WTC11 (cell line): ENCODE data around the gene RXRA. TPM values are rescaled to one million over a fixed set of nuclear protein-coding genes. Genes with fewer than 3 reads are reported as not detected.

Experiments
- ATAC-seq: fragments of 200-7000 bp; cut with Tn5 transposase; 2 replicates; pipeline ENCODE4 v1.10.0; 2021; ENCODE audit warnings: mild to moderate bottlenecking, moderate library complexity
- CTCF ChIA-PET: fragments of 300-600 bp; sonication (Branson Sonifier 250); formaldehyde crosslinking; loops from one replicate; lab custom pipeline; 2021; ENCODE audit warnings: antibody characterized with exemption; lab: Charles Lee
- POLR2A ChIA-PET: fragments of 350-600 bp; sonication (Branson Sonifier 250); formaldehyde crosslinking; loops from one replicate; lab custom pipeline; 2021; ENCODE audit warnings: antibody characterized with exemption; lab: Charles Lee
- DNase-seq: peaks from one replicate; pipeline ENCODE4 v3.0.0; 2021; ENCODE audit warnings: low spot score
- H3K27ac Mint-ChIP-seq: 2 replicates; pipeline ENCODE4 v1.8.0; 2021; ENCODE audit warnings: mixed read lengths
- H3K27me3 Mint-ChIP-seq: 2 replicates; pipeline ENCODE4 v1.8.0; 2021; ENCODE audit warnings: low read depth, mild to moderate bottlenecking, moderate library complexity, mixed read lengths
- H3K36me3 Mint-ChIP-seq: 2 replicates; pipeline ENCODE4 v1.8.0; 2021; ENCODE audit warnings: mixed read lengths
- H3K4me1 Mint-ChIP-seq: 2 replicates; pipeline ENCODE4 v1.8.0; 2022; ENCODE audit warnings: mixed read lengths
- H3K4me3 Mint-ChIP-seq: 2 replicates; pipeline ENCODE4 v1.8.0; 2021; ENCODE audit warnings: mild to moderate bottlenecking, moderate library complexity, mixed read lengths
- H3K9me3 Mint-ChIP-seq: 2 replicates; pipeline ENCODE4 v1.8.0; 2021; ENCODE audit warnings: mixed read lengths
- ATF1 ChIP-seq: sonication (generic); formaldehyde crosslinking; IDR thresholded peaks from 2 replicates; pipeline ENCODE4 v1.8.1; 2023; ENCODE audit warnings: mild to moderate bottlenecking, moderate library complexity, missing genetic modification reagents
- CBFB ChIP-seq: sonication (generic); formaldehyde crosslinking; IDR thresholded peaks from 2 replicates; pipeline ENCODE4 v1.8.1; 2022; ENCODE audit warnings: mild to moderate bottlenecking, low read depth, missing genetic modification reagents
- CREB1 ChIP-seq: sonication (generic); formaldehyde crosslinking; IDR thresholded peaks from 2 replicates; pipeline ENCODE4 v1.8.0; 2023; ENCODE audit warnings: mild to moderate bottlenecking, missing genetic modification reagents
- EMX1 ChIP-seq: fragments of 250-450 bp; sonication (Bioruptor Pico); IDR thresholded peaks from 2 replicates; pipeline ENCODE4 v1.8.0; 2021; ENCODE audit warnings: mild to moderate bottlenecking
- FOXP1 ChIP-seq: sonication (generic); formaldehyde crosslinking; IDR thresholded peaks from 2 replicates; pipeline ENCODE4 v1.8.0; 2022; ENCODE audit warnings: missing genetic modification reagents, mild to moderate bottlenecking, moderate library complexity, borderline replicate concordance
- GTF2I ChIP-seq: fragments of 250-450 bp; sonication (Bioruptor Pico); conservative IDR thresholded peaks from 2 replicates; pipeline ENCODE4 v1.4.0; 2021; ENCODE audit warnings: mild to moderate bottlenecking
- HMGA2 ChIP-seq: fragments of 250-450 bp; sonication (Bioruptor Pico); IDR thresholded peaks from 2 replicates; pipeline ENCODE4 v1.4.0; 2021; ENCODE audit warnings: mild to moderate bottlenecking, moderate library complexity
- SMAD4 ChIP-seq: sonication (generic); formaldehyde crosslinking; IDR thresholded peaks from 2 replicates; pipeline ENCODE4 v1.8.0; 2022; ENCODE audit warnings: mild to moderate bottlenecking, missing genetic modification reagents
- ZNF121 ChIP-seq: sonication (generic); formaldehyde crosslinking; IDR thresholded peaks from 2 replicates; pipeline ENCODE4 v1.8.0; 2023; ENCODE audit warnings: missing genetic modification reagents
- ZNF416 ChIP-seq: fragments of 250-450 bp; sonication (Bioruptor Pico); IDR thresholded peaks from 2 replicates; pipeline ENCODE4 v1.9.0; 2021; ENCODE audit warnings: mild to moderate bottlenecking, inconsistent platforms
- total RNA-seq: library from RNA; stranded (reverse); gene quantifications from 3 replicates; pipeline ENCODE4 v1.2.3, GENCODE V29; 2021
- TF ChIP-seq, protein P1 (sequence below): sonication (generic); formaldehyde crosslinking; IDR thresholded peaks from 2 replicates; pipeline ENCODE4 v1.8.1; 2022; ENCODE audit warnings: mild to moderate bottlenecking, missing genetic modification reagents, moderate library complexity, borderline replicate concordance
- TF ChIP-seq, protein P2 (sequence below): fragments of 200-600 bp; IDR thresholded peaks from 2 replicates; pipeline ENCODE4 v1.8.0; 2022; ENCODE audit warnings: antibody characterized with exemption
- TF ChIP-seq, protein P3 (sequence below): sonication (generic); formaldehyde crosslinking; IDR thresholded peaks from 2 replicates; pipeline ENCODE4 v1.8.0; 2023; ENCODE audit warnings: missing genetic modification reagents
- TF ChIP-seq, protein P4 (sequence below): sonication (generic); formaldehyde crosslinking; IDR thresholded peaks from 2 replicates; pipeline ENCODE4 v1.8.1; 2022; ENCODE audit warnings: missing genetic modification reagents, borderline replicate concordance
- TF ChIP-seq, protein P5 (sequence below): sonication (generic); formaldehyde crosslinking; IDR thresholded peaks from 2 replicates; pipeline ENCODE4 v1.8.1; 2023; ENCODE audit warnings: mild to moderate bottlenecking, missing genetic modification reagents, moderate library complexity
- TF ChIP-seq, protein P6 (sequence below): fragments of 250-450 bp; sonication (Bioruptor Pico); IDR thresholded peaks from 2 replicates; pipeline ENCODE4 v1.9.0; 2021; ENCODE audit warnings: mild to moderate bottlenecking
- TF ChIP-seq, protein P7 (sequence below): sonication (generic); formaldehyde crosslinking; IDR thresholded peaks from 2 replicates; pipeline ENCODE4 v1.8.0; 2022; ENCODE audit warnings: mild to moderate bottlenecking, missing genetic modification reagents
- TF ChIP-seq, protein P8 (sequence below): sonication (generic); formaldehyde crosslinking; IDR thresholded peaks from 2 replicates; pipeline ENCODE4 v1.8.1; 2023; ENCODE audit warnings: mild to moderate bottlenecking, moderate library complexity, missing genetic modification reagents

The RXRA gene
- total RNA-seq, 1 experiment from 2014 or later, result 27.5 TPM

DNA sequence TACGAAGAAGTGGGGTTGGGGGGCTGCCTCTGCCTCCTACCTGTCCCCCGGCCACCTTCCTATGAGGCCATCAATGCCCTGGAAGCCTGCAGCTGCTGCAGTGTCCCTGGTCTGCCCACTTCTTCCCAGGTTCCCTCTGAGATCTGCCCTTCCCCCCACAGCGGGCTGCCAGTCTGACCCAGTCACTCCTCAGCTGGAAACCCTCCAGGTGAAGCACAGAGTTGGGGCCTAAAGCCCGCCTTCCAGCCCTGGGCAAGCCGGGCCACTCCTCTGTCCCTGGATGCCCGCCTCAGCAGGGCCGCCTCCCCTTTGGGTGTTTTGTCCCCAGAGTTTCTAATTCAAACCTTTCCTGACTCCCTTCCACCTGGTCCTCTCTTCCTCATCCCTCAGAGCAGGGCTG lies 137.0 kb downstream of the RXRA start:
- H3K36me3 Mint-ChIP-seq, result no peaks in the 10 kb centered on the region
- DNase-seq, result no peak
- no peaks in the 10 kb centered on the region for H3K27me3 Mint-ChIP-seq
- CTCF ChIA-PET, result interaction anchor here (1.2 to 2.0 kb wide), 2 partner anchors 14 to 20 kb away, joined by 3 to 10 read pairs; no protein-coding TSS in a partner anchor
- no peaks in the 10 kb centered on the region for H3K9me3 Mint-ChIP-seq
- no peak for ATAC-seq
- POLR2A ChIA-PET, result no interaction called here
- no peak overlapping the region for H3K27ac Mint-ChIP-seq
- no peak overlapping the region for H3K4me3 Mint-ChIP-seq
- no peaks in the 10 kb centered on the region for H3K4me1 Mint-ChIP-seq
- TF ChIP-seq, protein P1, sequence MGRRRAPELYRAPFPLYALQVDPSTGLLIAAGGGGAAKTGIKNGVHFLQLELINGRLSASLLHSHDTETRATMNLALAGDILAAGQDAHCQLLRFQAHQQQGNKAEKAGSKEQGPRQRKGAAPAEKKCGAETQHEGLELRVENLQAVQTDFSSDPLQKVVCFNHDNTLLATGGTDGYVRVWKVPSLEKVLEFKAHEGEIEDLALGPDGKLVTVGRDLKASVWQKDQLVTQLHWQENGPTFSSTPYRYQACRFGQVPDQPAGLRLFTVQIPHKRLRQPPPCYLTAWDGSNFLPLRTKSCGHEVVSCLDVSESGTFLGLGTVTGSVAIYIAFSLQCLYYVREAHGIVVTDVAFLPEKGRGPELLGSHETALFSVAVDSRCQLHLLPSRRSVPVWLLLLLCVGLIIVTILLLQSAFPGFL (CRISPR knock-in tag), result no peak
- TF ChIP-seq, protein P2, sequence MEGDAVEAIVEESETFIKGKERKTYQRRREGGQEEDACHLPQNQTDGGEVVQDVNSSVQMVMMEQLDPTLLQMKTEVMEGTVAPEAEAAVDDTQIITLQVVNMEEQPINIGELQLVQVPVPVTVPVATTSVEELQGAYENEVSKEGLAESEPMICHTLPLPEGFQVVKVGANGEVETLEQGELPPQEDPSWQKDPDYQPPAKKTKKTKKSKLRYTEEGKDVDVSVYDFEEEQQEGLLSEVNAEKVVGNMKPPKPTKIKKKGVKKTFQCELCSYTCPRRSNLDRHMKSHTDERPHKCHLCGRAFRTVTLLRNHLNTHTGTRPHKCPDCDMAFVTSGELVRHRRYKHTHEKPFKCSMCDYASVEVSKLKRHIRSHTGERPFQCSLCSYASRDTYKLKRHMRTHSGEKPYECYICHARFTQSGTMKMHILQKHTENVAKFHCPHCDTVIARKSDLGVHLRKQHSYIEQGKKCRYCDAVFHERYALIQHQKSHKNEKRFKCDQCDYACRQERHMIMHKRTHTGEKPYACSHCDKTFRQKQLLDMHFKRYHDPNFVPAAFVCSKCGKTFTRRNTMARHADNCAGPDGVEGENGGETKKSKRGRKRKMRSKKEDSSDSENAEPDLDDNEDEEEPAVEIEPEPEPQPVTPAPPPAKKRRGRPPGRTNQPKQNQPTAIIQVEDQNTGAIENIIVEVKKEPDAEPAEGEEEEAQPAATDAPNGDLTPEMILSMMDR, result no peak
- TF ChIP-seq, protein P3, sequence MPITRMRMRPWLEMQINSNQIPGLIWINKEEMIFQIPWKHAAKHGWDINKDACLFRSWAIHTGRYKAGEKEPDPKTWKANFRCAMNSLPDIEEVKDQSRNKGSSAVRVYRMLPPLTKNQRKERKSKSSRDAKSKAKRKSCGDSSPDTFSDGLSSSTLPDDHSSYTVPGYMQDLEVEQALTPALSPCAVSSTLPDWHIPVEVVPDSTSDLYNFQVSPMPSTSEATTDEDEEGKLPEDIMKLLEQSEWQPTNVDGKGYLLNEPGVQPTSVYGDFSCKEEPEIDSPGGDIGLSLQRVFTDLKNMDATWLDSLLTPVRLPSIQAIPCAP (CRISPR knock-in tag), result no peak
- TF ChIP-seq, protein P4, sequence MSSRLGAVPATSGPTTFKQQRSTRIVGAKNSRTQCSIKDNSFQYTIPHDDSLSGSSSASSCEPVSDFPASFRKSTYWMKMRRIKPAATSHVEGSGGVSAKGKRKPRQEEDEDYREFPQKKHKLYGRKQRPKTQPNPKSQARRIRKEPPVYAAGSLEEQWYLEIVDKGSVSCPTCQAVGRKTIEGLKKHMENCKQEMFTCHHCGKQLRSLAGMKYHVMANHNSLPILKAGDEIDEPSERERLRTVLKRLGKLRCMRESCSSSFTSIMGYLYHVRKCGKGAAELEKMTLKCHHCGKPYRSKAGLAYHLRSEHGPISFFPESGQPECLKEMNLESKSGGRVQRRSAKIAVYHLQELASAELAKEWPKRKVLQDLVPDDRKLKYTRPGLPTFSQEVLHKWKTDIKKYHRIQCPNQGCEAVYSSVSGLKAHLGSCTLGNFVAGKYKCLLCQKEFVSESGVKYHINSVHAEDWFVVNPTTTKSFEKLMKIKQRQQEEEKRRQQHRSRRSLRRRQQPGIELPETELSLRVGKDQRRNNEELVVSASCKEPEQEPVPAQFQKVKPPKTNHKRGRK (CRISPR knock-in tag), result no peak
- TF ChIP-seq, protein P5, sequence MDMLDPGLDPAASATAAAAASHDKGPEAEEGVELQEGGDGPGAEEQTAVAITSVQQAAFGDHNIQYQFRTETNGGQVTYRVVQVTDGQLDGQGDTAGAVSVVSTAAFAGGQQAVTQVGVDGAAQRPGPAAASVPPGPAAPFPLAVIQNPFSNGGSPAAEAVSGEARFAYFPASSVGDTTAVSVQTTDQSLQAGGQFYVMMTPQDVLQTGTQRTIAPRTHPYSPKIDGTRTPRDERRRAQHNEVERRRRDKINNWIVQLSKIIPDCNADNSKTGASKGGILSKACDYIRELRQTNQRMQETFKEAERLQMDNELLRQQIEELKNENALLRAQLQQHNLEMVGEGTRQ (CRISPR knock-in tag), result no peak
- TF ChIP-seq EMX1 (no peak), ZNF121 (no peak), FOXP1 (CRISPR knock-in tag) (no peak), SMAD4 (no peak), ATF1 (CRISPR knock-in tag) (no peak)
- TF ChIP-seq, protein P6, sequence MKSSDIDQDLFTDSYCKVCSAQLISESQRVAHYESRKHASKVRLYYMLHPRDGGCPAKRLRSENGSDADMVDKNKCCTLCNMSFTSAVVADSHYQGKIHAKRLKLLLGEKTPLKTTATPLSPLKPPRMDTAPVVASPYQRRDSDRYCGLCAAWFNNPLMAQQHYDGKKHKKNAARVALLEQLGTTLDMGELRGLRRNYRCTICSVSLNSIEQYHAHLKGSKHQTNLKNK (CRISPR knock-in tag), result no peak
- TF ChIP-seq, protein P7, sequence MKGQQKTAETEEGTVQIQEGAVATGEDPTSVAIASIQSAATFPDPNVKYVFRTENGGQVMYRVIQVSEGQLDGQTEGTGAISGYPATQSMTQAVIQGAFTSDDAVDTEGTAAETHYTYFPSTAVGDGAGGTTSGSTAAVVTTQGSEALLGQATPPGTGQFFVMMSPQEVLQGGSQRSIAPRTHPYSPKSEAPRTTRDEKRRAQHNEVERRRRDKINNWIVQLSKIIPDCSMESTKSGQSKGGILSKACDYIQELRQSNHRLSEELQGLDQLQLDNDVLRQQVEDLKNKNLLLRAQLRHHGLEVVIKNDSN (CRISPR knock-in tag), result no peak

DNA sequence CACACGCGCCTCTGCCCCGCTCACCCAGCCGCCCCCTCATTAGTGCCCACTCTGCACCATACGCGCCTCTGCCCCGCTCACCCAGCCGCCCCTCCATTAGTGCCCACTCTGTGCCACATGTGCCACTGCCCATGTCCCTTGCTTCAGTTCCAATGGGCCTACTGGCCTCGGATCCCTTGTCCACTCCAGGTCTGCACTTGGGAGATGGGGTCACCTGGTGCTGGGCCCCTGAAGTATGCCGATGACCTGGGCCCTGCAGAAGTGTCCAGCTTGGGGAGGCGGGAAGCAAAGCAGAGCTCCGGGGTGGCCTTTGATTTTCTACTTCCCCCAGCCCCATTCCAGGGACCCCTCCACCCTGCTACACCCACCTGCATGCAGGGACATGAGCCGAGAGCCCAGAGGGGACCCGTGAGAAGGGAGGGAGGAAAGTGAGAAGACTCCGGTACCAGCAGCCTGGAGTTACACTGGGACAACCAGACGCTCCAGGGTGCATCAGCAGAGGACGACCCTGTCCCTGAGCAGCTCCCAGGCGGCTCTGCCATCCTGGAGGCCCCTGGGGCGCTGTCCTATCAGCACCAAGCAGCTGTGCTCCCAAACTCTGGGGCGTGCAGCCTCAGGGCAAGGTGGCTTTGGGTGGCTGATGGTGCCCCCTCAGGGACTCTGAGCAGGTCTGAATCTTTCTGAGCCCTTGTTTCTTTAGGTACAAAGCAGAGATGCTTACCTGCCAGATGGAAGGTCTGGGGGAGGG lies 140.8 kb downstream of the RXRA start:
- CTCF ChIA-PET, result interaction anchor here (0.5 to 1.3 kb wide), 2 partner anchors 10 to 17 kb away, joined by 3 to 5 read pairs; no protein-coding TSS in a partner anchor
- ATAC-seq (peak; percentile 41; the same call in 1 of the 2 replicates), DNase-seq (peak; percentile 33)
- POLR2A ChIA-PET, result no interaction called here
- no peaks in the 10 kb centered on the region for H3K27me3 Mint-ChIP-seq
- no peak overlapping the region for H3K27ac Mint-ChIP-seq
- H3K9me3 Mint-ChIP-seq, result no peaks in the 10 kb centered on the region
- H3K4me3 Mint-ChIP-seq, result no peak overlapping the region
- H3K4me1 Mint-ChIP-seq, result no peaks in the 10 kb centered on the region
- no peak for TF ChIP-seq GTF2I (CRISPR knock-in tag)
- no peak for TF ChIP-seq CREB1 (CRISPR knock-in tag)
- TF ChIP-seq ZNF416 (CRISPR knock-in tag), result no peak
- no peak for TF ChIP-seq ATF1 (CRISPR knock-in tag)
- no peak for TF ChIP-seq HMGA2 (CRISPR knock-in tag)
- TF ChIP-seq, protein P1 (CRISPR knock-in tag), result no peak
- TF ChIP-seq CBFB, result no peak
- TF ChIP-seq, protein P6 (CRISPR knock-in tag), result no peak
- TF ChIP-seq, protein P8, sequence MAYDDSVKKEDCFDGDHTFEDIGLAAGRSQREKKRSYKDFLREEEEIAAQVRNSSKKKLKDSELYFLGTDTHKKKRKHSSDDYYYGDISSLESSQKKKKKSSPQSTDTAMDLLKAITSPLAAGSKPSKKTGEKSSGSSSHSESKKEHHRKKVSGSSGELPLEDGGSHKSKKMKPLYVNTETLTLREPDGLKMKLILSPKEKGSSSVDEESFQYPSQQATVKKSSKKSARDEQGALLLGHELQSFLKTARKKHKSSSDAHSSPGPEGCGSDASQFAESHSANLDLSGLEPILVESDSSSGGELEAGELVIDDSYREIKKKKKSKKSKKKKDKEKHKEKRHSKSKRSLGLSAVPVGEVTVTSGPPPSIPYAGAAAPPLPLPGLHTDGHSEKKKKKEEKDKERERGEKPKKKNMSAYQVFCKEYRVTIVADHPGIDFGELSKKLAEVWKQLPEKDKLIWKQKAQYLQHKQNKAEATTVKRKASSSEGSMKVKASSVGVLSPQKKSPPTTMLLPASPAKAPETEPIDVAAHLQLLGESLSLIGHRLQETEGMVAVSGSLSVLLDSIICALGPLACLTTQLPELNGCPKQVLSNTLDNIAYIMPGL (CRISPR knock-in tag), result no peak
- no peak for TF ChIP-seq SMAD4
- H3K36me3 Mint-ChIP-seq, result no peaks in the 10 kb centered on the region
